ENCODE measurements around the gene CERT1.

CERT1 gene

DNA sequence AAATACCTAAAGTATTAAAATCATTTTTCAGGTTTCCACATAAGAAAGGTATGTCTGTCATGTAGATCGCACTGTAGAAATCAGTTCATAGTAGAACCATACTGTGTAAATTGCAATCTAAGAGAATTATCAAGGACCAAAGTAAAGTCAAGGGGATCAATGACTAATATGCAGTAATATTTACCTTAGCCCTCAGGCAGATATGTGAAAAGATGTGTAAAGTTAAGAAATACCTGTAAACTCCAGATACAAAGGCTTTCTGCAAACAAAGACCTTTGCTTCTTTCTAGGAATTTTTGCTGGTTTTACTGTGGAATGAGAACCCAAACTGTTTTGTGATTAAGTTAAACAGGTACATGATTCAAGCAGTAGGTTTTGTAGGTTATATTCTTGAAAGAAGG, 11.8 kb upstream of the CERT1 start:
- TF ChIP-seq, protein P1, sequence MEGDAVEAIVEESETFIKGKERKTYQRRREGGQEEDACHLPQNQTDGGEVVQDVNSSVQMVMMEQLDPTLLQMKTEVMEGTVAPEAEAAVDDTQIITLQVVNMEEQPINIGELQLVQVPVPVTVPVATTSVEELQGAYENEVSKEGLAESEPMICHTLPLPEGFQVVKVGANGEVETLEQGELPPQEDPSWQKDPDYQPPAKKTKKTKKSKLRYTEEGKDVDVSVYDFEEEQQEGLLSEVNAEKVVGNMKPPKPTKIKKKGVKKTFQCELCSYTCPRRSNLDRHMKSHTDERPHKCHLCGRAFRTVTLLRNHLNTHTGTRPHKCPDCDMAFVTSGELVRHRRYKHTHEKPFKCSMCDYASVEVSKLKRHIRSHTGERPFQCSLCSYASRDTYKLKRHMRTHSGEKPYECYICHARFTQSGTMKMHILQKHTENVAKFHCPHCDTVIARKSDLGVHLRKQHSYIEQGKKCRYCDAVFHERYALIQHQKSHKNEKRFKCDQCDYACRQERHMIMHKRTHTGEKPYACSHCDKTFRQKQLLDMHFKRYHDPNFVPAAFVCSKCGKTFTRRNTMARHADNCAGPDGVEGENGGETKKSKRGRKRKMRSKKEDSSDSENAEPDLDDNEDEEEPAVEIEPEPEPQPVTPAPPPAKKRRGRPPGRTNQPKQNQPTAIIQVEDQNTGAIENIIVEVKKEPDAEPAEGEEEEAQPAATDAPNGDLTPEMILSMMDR (conservative IDR thresholded peaks at IDR 0.05; ENCODE audit: low read length) = no peak
- H3K4me3 ChIP-seq (ENCODE audit: low read length) = no peak overlapping the region
- no peak for DNase-seq (ENCODE audit: low read depth)

DNA sequence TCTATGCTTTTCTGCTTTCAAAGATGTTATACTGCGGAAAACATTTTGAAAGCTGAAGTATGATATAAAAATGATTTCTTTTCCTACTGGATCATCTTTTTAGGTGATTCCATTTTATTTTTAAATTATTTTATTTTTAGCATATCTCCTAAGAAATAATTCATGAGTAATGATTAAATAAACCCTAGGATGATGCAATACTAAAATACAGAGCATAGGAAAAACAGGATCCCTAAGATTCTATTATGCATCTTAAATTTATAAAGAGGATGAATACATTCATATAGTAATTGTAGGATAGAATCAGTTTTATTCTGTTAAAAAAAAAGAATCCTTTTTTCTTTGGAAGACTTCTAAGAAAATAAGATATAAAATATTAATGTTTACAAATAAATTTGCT, 11.1 kb upstream of the CERT1 start:
- DNase-seq (ENCODE audit: low read depth) = no peak
- TF ChIP-seq, protein P1 (conservative IDR thresholded peaks at IDR 0.05; ENCODE audit: low read length) = no peak
- H3K4me3 ChIP-seq (ENCODE audit: low read length) = no peak overlapping the region

DNA sequence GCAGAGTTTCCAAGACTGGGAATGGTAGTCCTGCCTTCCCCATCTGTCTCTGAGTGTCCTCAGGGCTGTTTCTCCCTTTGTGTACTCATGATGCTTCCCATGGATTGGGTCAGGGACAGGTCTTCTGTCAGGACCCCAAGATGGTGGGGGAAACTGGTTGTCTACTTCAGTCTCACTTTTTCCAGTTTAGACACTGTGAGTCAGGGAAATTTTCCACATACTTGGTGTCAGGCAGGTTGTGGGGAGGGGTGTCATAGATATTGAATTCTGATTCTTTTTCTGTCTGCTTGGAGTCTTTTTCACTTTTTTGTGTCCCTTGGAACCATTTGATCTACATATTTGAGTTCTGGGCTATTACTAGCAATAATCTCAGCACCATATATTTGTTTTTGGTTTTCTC, 10.6 kb upstream of the CERT1 start:
- TF ChIP-seq, protein P1 (conservative IDR thresholded peaks at IDR 0.05; ENCODE audit: low read length) = no peak
- no peak for DNase-seq (ENCODE audit: low read depth)
- H3K4me3 ChIP-seq (ENCODE audit: low read length) = no peak overlapping the region

DNA sequence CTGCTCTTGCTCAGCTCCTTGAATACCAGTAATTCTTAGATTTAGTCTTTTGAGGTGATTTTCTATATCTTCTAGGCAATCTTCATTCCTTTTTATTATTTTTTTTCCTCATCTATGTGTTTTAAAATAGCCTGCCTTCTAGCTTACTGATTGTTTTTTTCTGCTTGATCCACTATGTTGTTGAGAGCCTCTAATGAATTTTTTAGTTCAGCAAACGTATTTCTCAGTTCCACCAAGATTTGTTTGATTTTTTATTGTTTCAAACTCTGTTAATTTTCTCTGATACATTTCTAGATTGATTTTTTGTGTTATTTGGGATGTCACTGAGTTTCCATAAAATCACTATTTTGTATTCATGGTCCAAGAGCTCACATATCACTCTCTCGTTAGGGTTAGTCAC, 9.8 kb upstream of the CERT1 start:
- DNase-seq (ENCODE audit: low read depth) = no peak
- no peak overlapping the region for H3K4me3 ChIP-seq (ENCODE audit: low read length)
- TF ChIP-seq, protein P1 (conservative IDR thresholded peaks at IDR 0.05; ENCODE audit: low read length) = no peak

DNA sequence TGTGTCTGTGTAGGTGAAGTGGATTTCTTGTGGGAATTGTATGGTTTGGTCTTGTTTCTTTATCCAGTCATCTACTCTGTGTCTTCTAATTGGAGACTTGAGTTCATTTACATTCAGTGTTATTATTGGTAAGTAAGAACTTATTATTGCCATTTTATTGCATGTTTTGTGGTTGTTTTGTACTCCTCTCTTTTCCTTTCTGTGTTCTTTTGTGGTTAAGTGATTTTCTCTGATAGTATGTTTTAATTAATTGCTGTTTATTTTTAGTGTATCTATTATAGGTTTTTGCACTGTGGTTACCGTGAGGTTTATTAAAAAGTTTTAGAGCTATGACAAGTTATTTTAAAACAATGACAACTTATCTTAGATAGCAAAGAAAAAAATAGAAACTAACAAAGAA, 8.3 kb upstream of the CERT1 start:
- TF ChIP-seq, protein P1 (conservative IDR thresholded peaks at IDR 0.05; ENCODE audit: low read length) = no peak
- no peak overlapping the region for H3K4me3 ChIP-seq (ENCODE audit: low read length)
- DNase-seq (ENCODE audit: low read depth) = no peak

GRCh38 chr5:75514323-75514722, 2.9 kb upstream of the CERT1 start:
- no peak overlapping the region for H3K4me3 ChIP-seq (ENCODE audit: low read length)
- DNase-seq (ENCODE audit: low read depth) = no peak
- TF ChIP-seq, protein P1 (conservative IDR thresholded peaks at IDR 0.05; ENCODE audit: low read length) = no peak

DNA sequence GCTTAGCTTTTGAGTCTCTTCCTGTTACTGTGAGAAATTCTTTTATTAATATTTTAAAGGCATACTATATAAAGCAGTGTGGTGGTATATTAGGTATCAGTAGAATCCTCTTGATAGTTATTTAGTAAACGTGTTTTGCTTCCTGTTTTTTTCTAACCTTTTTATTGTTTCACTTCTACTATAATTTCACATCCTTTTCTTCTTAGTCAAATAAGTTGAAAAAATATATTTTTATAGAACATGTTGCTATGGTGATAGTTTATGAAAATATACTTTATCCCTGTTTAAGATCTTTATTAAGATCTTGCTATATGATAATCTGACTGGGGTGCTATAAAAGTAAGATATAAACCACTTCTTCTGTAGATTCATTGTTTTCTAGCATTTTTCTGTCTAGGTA, 2.4 kb upstream of the CERT1 start:
- TF ChIP-seq, protein P1 (conservative IDR thresholded peaks at IDR 0.05; ENCODE audit: low read length) = no peak
- DNase-seq (ENCODE audit: low read depth) = no peak
- no peak overlapping the region for H3K4me3 ChIP-seq (ENCODE audit: low read length)
